ENCODE data around the gene TRAF5.
"Not testable (repeated sequence)": the region's sequence is repeated elsewhere in the genome, so short reads cannot be mapped to it uniquely, and the experiment has no call there.

Gene TRAF5

GRCh38 chr1:211318576-211319280 lies 7.9 kb upstream of the TRAF5 start:
- no peak for DNase-seq (ENCODE audit: low spot score)
- in situ Hi-C loops (cut with MboI; ENCODE audit: low sequenced_read_pairs, unreplicated experiment): no loop called here
- TF ChIP-seq, protein P1, sequence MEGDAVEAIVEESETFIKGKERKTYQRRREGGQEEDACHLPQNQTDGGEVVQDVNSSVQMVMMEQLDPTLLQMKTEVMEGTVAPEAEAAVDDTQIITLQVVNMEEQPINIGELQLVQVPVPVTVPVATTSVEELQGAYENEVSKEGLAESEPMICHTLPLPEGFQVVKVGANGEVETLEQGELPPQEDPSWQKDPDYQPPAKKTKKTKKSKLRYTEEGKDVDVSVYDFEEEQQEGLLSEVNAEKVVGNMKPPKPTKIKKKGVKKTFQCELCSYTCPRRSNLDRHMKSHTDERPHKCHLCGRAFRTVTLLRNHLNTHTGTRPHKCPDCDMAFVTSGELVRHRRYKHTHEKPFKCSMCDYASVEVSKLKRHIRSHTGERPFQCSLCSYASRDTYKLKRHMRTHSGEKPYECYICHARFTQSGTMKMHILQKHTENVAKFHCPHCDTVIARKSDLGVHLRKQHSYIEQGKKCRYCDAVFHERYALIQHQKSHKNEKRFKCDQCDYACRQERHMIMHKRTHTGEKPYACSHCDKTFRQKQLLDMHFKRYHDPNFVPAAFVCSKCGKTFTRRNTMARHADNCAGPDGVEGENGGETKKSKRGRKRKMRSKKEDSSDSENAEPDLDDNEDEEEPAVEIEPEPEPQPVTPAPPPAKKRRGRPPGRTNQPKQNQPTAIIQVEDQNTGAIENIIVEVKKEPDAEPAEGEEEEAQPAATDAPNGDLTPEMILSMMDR (IDR thresholded peaks at IDR 0.05; ENCODE audit: borderline replicate concordance, control extremely low read depth, extremely low read depth, insufficient read depth, missing control alignments): no peak

- in situ Hi-C loops (cut with MboI; ENCODE audit: low sequenced_read_pairs, unreplicated experiment): loop anchor here (10.0 kb wide), 3 partner anchors 155 to 335 kb away; no protein-coding TSS in a partner anchor
- TF ChIP-seq, protein P1 (IDR thresholded peaks at IDR 0.05; ENCODE audit: borderline replicate concordance, control extremely low read depth, extremely low read depth, insufficient read depth, missing control alignments): no peak
These were observed 6.7 kb upstream of the TRAF5 start for GRCh38 chr1:211319892-211320291.

GRCh38 chr1:211320980-211321379 lies 5.7 kb upstream of the TRAF5 start:
- TF ChIP-seq, protein P1 (IDR thresholded peaks at IDR 0.05; ENCODE audit: borderline replicate concordance, control extremely low read depth, extremely low read depth, insufficient read depth, missing control alignments): no peak
- in situ Hi-C loops (cut with MboI; ENCODE audit: low sequenced_read_pairs, unreplicated experiment): loop anchor here (10.0 kb wide), 3 partner anchors 154 to 334 kb away; no protein-coding TSS in a partner anchor
- DNase-seq (ENCODE audit: low spot score): no peak

More at GRCh38 chr1:211319892-211320291, 6.7 kb upstream of the TRAF5 start:
- DNase-seq (ENCODE audit: low spot score): no peak

- not testable (repeated sequence) for DNase-seq (ENCODE audit: low spot score)
- in situ Hi-C loops (cut with MboI; ENCODE audit: low sequenced_read_pairs, unreplicated experiment): loop anchor here (10.0 kb wide), 3 partner anchors 153 to 333 kb away; no protein-coding TSS in a partner anchor
These were observed 5.0 kb upstream of the TRAF5 start for GRCh38 chr1:211321646-211322045.

- DNase-seq (ENCODE audit: low spot score): peak; percentile 65
- TF ChIP-seq, protein P1 (IDR thresholded peaks at IDR 0.05; ENCODE audit: borderline replicate concordance, control extremely low read depth, extremely low read depth, insufficient read depth, missing control alignments): peak; percentile 83
- in situ Hi-C loops (cut with MboI; ENCODE audit: low sequenced_read_pairs, unreplicated experiment): loop anchor here (10.0 kb wide), 3 partner anchors 151 to 331 kb away; no protein-coding TSS in a partner anchor
These were observed 3.2 kb upstream of the TRAF5 start for GRCh38 chr1:211323156-211324063.

DNA sequence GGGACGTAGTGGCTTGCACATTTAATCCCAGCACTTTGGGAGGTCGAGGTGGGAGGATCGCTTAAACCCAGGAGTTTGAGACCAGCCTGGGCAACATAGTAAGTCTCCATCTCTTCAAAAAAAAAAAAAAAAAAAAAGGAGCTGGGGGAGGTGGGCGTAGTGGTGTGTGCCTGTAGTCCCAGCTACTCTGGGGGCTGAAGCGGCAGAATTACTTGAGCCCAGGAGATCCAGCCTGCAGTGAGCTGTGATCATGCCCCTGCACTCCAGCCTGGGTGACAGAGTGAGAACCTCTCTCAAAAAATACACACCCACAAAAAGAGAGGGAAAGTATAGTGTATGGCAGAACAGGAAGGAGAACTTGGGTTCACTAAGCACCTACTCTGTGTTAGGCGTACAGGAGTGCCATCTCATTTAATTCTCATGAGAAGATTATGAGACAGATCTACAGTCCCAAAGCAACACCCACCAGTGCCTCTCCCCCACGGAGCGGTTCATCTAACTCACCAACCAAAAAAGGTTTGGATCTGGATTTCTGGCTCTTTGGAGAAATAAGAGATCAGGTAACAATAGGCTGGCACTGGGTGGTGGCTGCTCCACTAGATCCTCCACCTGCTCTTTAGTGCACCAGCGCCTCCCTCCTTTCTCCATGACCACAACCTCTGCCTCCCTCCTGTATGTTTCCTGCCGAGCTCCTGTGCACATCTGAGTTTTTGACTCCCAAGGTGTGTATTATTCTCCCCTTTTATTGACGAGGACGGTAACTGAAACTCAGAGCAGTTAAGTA lies 1.4 kb upstream of the TRAF5 start:
- DNase-seq (ENCODE audit: low spot score): no peak
- TF ChIP-seq, protein P1 (IDR thresholded peaks at IDR 0.05; ENCODE audit: borderline replicate concordance, control extremely low read depth, extremely low read depth, insufficient read depth, missing control alignments): no peak
- in situ Hi-C loops (cut with MboI; ENCODE audit: low sequenced_read_pairs, unreplicated experiment): loop anchor here (10.0 kb wide), 3 partner anchors 150 to 330 kb away; no protein-coding TSS in a partner anchor
